Kidney epithelial cell (primary cell): Measurements from ENCODE around the gene ZMAT2. TPM values are rescaled to one million over a fixed set of nuclear protein-coding genes. Genes with fewer than 3 reads are reported as not detected.

Experiments used
- DNase-seq: peaks from one replicate; pipeline ENCODE4 v3.0.0-alpha.2; 2010; ENCODE audit warnings: low read depth
- H3K27me3 ChIP-seq: 2 replicates; pipeline ENCODE4 v1.6.0; 2011; ENCODE audit warnings: low read length; ENCODE audit not compliant: control insufficient read depth, insufficient read depth
- H3K36me3 ChIP-seq: 2 replicates; pipeline ENCODE4 v1.5.1; 2011; ENCODE audit warnings: low read length; ENCODE audit not compliant: control insufficient read depth, insufficient read depth
- H3K4me3 ChIP-seq: 2 replicates; pipeline ENCODE4 v1.5.1; 2011; ENCODE audit warnings: low read depth, mild to moderate bottlenecking, control low read depth, low read length
- CTCF ChIP-seq: IDR thresholded peaks from 2 replicates; pipeline ENCODE4 v1.5.1; 2011; ENCODE audit warnings: mild to moderate bottlenecking, moderate library complexity, low read length, control low read depth, inconsistent platforms; ENCODE audit not compliant: insufficient read depth, poor library complexity, severe bottlenecking
- total RNA-seq: library from RNA; depleted of rRNA; stranded (reverse); fragments of >200 nt; gene quantifications from 2 replicates; pipeline ENCODE4 v1.2.3, GENCODE V29; 2015

The ZMAT2 gene
- total RNA-seq, 1 donor from 2014 or later, result 42.4 TPM

- no peak for DNase-seq
- no peak for TF ChIP-seq CTCF
- Histone ChIP-seq H3K4me3 (no peak overlapping the region), H3K27me3 (no peaks in the 10 kb centered on the region), H3K36me3 (peaks cover 1% of the 10 kb centered on the region)
Observed at GRCh38 chr5:140677947-140678346, 22.3 kb upstream of the ZMAT2 start.

GRCh38 chr5:140678993-140679392 is 21.3 kb upstream of the ZMAT2 start:
- DNase-seq, result no peak
- no peak for TF ChIP-seq CTCF
- H3K36me3 ChIP-seq, result peaks cover 1% of the 10 kb centered on the region
- no peaks in the 10 kb centered on the region for H3K27me3 ChIP-seq
- H3K4me3 ChIP-seq, result no peak overlapping the region

- TF ChIP-seq CTCF, result no peak
- Histone ChIP-seq H3K36me3 (peaks cover 3% of the 10 kb centered on the region), H3K27me3 (no peaks in the 10 kb centered on the region), H3K4me3 (peak overlapping the region; percentile 76)
- no peak for DNase-seq
Observed at GRCh38 chr5:140690376-140690932, 9.8 kb upstream of the ZMAT2 start.

- DNase-seq, result peak; percentile 88
- Histone ChIP-seq H3K4me3 (peak within 1 kb of the TSS; percentile 76), H3K36me3 (peaks cover 3% of the 10 kb centered on the region), H3K27me3 (no peaks in the 10 kb centered on the region)
- no peak for TF ChIP-seq CTCF
Observed at GRCh38 chr5:140690941-140691924, 9.0 kb upstream of the ZMAT2 start, which contains the start of the genes HARS1 and HARS2. TSS of gene HARS1 (minus strand) at chr5:140691370. CDS start at chr5:140691304, 66 bp downstream. TSS of gene HARS2 (plus strand) at chr5:140691455. CDS start at chr5:140691649, 194 bp downstream.

GRCh38 chr5:140694276-140694675 is 6.0 kb upstream of the ZMAT2 start:
- TF ChIP-seq CTCF, result no peak
- H3K27me3 ChIP-seq, result no peaks in the 10 kb centered on the region
- DNase-seq, result no peak
- peaks cover 5% of the 10 kb centered on the region for H3K36me3 ChIP-seq
- no peak overlapping the region for H3K4me3 ChIP-seq
